Lower lobe of right lung (tissue), 2 donors: ENCODE results near the gene FLT3. TPM values are rescaled to one million over a fixed set of nuclear protein-coding genes. Genes with fewer than 3 reads are reported as not detected.

Source experiments
- ATAC-seq, 2 donors: fragments of 200-7000 bp; cut with Tn5 transposase; one replicate each; pipeline ENCODE4 v1.9.1; 2020 to 2022; ENCODE audit warnings: mild to moderate bottlenecking in 2 of 2, moderate library complexity in 2 of 2
- DNase-seq: peaks from one replicate; pipeline ENCODE4 v3.0.0-alpha.2; 2020
- H3K27ac ChIP-seq: fragments of 200-600 bp; one replicate; pipeline ENCODE4 v1.8.0; 2022
- H3K27me3 ChIP-seq: fragments of 200-600 bp; one replicate; pipeline ENCODE4 v1.8.0; 2022; ENCODE audit warnings: low read depth
- H3K36me3 ChIP-seq: fragments of 200-600 bp; one replicate; pipeline ENCODE4 v1.8.0; 2022; ENCODE audit warnings: mild to moderate bottlenecking
- H3K4me1 ChIP-seq: fragments of 200-600 bp; one replicate; pipeline ENCODE4 v1.8.0; 2022
- H3K4me3 ChIP-seq: fragments of 200-600 bp; one replicate; pipeline ENCODE4 v1.8.0; 2022; ENCODE audit warnings: mild to moderate bottlenecking
- H3K9me3 ChIP-seq: fragments of 200-600 bp; one replicate; pipeline ENCODE4 v1.8.0; 2022
- CTCF ChIP-seq: fragments of 200-600 bp; IDR thresholded peaks from one replicate; pipeline ENCODE4 v1.8.0; 2022; ENCODE audit warnings: antibody characterized with exemption, mild to moderate bottlenecking
- intact Hi-C: fragments of 100-400 bp; cut with DNase I; formaldehyde crosslinking; loops from one replicate; pipeline ENCODE4 v1.11.0; 2022
- total RNA-seq: library from RNA; stranded (reverse); fragmentation: NEBNext Ultra II Directional; extraction: Animal tissue kit (Norgen Biotek cat#: 25700); gene quantifications from one replicate; pipeline ENCODE4 v1.2.1, GENCODE V29; 2021
- donor health status: DM: no; HTN: yes; CAD: no; lungs with severe emphysema.

The FLT3 gene
- total RNA-seq, 1 donor from 2014 or later: 1.6 TPM

GRCh38 chr13:27969082-27969865 is 131.1 kb downstream of the FLT3 start, which contains the start of gene CDX2:
Gene CDX2, minus strand, starts transcription at chr13:27969315. Its CDS starts 309 bp downstream, at chr13:27969006.
- no peak for DNase-seq
- Histone ChIP-seq H3K27ac (no peak within 1 kb of the TSS), H3K27me3 (peaks cover 100% of the 10 kb centered on the region), H3K36me3 (no peaks in the 10 kb centered on the region), H3K9me3 (no peaks in the 10 kb centered on the region), H3K4me3 (no peak within 1 kb of the TSS), H3K4me1 (peaks cover 22% of the 10 kb centered on the region)
- TF ChIP-seq CTCF: no peak
- intact Hi-C loops: no loop called here
- no peak for ATAC-seq

GRCh38 chr13:27968316-27969081 is 131.9 kb downstream of the FLT3 start:
- no peak for TF ChIP-seq CTCF
- no peak for DNase-seq
- no peak overlapping the region for H3K27ac ChIP-seq
- no peak overlapping the region for H3K4me3 ChIP-seq
- no peaks in the 10 kb centered on the region for H3K9me3 ChIP-seq
- ATAC-seq: no peak
- no peaks in the 10 kb centered on the region for H3K36me3 ChIP-seq
- intact Hi-C loops: no loop called here
- H3K27me3 ChIP-seq: peaks cover 100% of the 10 kb centered on the region
- peaks cover 22% of the 10 kb centered on the region for H3K4me1 ChIP-seq

- no peaks in the 10 kb centered on the region for H3K36me3 ChIP-seq
- intact Hi-C loops: no loop called here
These were observed 132.6 kb downstream of the FLT3 start for GRCh38 chr13:27967736-27968315.

GRCh38 chr13:27967203-27967735 is 133.1 kb downstream of the FLT3 start:
- Histone ChIP-seq H3K4me1 (peaks cover 22% of the 10 kb centered on the region), H3K27me3 (peaks cover 100% of the 10 kb centered on the region), H3K27ac (no peak overlapping the region), H3K36me3 (no peaks in the 10 kb centered on the region), H3K9me3 (no peaks in the 10 kb centered on the region), H3K4me3 (no peak overlapping the region)
- DNase-seq: no peak
- TF ChIP-seq CTCF: no peak
- no peak for ATAC-seq
- intact Hi-C loops: no loop called here

More at GRCh38 chr13:27967736-27968315, 132.6 kb downstream of the FLT3 start:
- Histone ChIP-seq H3K4me3 (no peak overlapping the region), H3K27ac (no peak overlapping the region), H3K4me1 (peaks cover 22% of the 10 kb centered on the region), H3K9me3 (no peaks in the 10 kb centered on the region), H3K27me3 (peaks cover 100% of the 10 kb centered on the region)
- DNase-seq (no peak), ATAC-seq (no peak)
- TF ChIP-seq CTCF: no peak

GRCh38 chr13:27966641-27967202 is 133.7 kb downstream of the FLT3 start:
- H3K27me3 ChIP-seq: peaks cover 98% of the 10 kb centered on the region
- intact Hi-C loops: no loop called here
- no peak overlapping the region for H3K4me3 ChIP-seq
- peaks cover 22% of the 10 kb centered on the region for H3K4me1 ChIP-seq
- no peak overlapping the region for H3K27ac ChIP-seq
- no peak for ATAC-seq
- H3K36me3 ChIP-seq: no peaks in the 10 kb centered on the region
- H3K9me3 ChIP-seq: no peaks in the 10 kb centered on the region
- TF ChIP-seq CTCF: no peak
- DNase-seq: no peak
